Hematopoietic multipotent progenitor cell treated with erythropoietin and hydrocortisone succinate and interleukin-3 and kit ligand, for 17 days (in vitro differentiated cells): ENCODE data around the gene P2RX2.

Source experiments
- DNase-seq: peaks from one replicate; pipeline ENCODE4 v3.0.0-alpha.2; 2015; ENCODE audit warnings: low spot score

The P2RX2 gene

DNA sequence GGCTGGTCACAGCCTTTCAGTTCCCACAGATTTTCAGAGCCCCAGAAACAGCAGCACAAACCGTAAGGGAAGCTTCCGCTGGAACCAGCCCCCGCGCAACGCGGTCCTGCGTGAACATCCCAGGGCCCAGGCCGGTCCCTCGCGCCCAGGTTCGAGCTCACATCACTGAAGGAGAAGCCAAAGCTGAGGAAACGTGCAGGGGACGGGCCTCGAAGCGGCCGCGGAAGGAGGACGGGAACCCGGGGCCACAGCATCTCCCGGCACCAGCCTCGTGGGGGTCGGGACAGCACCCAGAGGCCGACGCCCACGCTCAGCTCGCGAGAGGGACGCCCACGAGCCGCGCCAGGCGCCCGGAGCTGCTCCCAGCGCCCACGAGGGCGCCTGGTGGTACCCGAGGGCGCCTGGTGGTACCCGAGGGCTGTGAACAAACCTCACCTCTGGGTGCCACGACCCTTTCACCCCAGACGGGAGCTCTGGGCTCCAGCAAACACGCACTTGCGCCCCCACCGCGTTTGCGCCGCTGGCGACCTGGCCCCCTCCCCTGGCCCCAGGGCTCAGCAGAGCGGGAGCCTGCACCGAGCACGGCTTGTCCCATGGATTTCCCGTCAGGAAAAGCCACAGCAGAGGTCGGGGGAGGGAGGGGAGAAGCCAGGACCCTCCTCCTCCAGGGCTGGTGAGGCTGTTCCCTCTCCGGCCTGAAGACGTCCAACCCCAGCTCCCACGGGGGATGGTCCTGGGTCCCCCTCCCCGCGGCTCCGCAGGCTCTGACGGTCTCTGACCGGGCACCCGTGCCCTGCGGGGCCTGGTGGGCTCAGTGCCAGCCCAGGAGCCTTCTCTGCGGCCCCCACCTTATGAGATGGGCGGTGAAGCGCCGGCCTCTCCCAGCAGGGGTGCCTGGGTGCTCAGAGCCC lies 15.1 kb upstream of the P2RX2 start:
- no peak for DNase-seq

DNA sequence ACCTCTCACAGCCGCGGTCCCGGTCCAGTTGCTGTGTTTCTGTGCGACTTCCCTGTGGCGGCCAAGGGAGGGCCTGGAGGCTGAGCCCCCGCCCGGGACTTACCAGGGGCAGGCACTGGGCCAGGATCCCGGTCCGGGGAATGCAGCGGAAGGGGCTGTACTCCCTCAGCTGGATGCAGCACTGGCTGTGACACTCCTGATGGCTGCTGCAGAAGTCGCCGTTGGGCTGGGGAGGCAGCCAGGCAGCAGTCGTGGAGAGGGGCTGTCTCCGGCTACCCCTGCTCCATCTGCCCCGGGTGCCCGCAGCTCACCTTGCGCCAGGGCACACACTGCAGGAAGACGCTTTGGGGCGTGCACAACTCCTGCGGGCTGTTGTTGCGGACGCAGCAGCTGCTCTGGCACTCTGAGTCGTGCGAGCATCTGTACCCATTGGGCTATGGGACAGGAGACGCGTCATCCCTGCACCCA lies 14.4 kb upstream of the P2RX2 start:
- no peak for DNase-seq

DNA sequence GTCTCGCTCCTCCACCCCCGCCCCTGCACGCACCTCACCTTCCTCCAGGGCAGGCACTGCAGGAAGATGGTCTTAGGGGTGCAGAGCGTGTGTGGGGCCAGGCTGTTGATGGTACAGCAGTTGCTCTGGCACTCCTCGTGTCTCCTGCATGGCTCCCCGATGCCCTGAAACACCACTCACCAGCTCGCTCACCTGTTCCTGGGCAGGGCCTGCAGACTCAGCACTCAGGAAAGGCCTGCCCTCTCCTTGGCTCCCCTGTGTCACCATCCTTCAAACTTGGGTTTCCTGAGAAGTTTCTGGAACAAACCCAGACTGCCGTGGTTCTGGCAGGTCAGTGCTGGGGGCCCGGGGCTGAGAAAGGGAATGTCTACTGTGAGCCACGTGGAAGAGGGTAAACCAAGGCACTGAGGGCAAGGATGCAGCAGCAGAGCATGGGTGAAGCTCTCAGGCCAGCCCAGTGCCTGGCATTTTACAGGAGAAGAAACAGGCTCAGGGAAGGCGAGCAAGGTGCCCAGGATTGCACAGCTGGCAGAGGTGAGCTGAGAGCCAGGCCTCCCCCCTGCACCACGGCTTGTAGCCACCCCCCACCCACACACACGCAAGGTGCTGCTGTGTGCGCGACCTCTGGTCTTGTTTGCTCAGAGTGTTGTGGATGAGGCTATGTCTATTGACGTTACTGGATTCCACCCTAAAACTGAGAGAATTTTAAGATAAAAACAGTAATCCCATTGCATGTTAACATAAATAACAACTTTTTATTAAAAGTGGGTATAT lies 13.7 kb upstream of the P2RX2 start:
- no peak for DNase-seq

- DNase-seq = no peak
Observed at GRCh38 chr12:132605892-132606291, 12.7 kb upstream of the P2RX2 start.

GRCh38 chr12:132606466-132606865 lies 12.1 kb upstream of the P2RX2 start:
- DNase-seq = no peak

DNA sequence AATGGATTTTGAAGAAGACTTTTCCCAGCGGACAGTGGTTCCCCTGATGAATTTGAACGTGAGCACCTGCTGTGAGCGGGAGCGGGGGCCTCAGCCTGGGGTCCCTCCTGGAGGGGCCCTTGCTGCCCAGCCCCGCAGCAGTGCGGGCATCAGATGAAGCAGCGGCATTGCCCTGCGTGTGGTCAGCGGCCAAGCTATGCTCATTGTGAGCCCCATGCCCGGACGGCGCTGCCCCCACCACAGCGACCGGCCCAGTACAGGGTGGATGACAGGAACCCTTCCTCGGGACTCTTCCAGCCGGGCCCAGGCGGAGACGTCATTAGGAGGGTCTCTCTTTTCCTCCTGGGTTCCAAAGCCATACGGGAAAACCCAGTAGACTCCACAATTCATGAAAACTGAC lies 11.6 kb upstream of the P2RX2 start:
- DNase-seq = no peak

GRCh38 chr12:132608231-132609171 lies 10.1 kb upstream of the P2RX2 start:
- no peak for DNase-seq

GRCh38 chr12:132610051-132610759 lies 8.4 kb upstream of the P2RX2 start, which contains the start of gene LRCOL1:
Gene LRCOL1, minus strand, starts transcription at chr12:132610582. Its CDS starts 4,331 bp downstream, at chr12:132606251.
- DNase-seq = no peak

GRCh38 chr12:132610866-132611602 lies 7.5 kb upstream of the P2RX2 start:
- DNase-seq = no peak

GRCh38 chr12:132611620-132612019 lies 7.0 kb upstream of the P2RX2 start:
- no peak for DNase-seq

DNA sequence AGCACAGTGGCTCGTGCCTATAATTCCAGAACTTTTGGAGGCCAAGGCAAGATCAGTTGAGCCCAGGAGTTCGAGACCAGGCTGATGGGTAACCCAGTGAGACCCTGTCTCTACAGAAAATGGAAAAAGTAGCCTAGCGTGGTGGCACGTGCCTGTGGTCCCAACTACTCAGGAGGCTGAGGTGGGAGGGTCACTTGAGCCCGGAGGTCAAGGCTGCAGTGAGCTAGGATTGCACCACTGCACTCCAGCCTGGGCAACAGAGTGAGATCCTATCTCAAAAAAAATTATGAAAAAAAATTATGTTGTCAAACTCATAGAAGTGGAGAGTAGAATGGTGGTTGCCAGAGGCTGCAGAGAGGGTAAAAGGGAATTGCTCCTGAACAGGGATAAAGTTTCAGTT lies 4.5 kb upstream of the P2RX2 start:
- DNase-seq = no peak

DNA sequence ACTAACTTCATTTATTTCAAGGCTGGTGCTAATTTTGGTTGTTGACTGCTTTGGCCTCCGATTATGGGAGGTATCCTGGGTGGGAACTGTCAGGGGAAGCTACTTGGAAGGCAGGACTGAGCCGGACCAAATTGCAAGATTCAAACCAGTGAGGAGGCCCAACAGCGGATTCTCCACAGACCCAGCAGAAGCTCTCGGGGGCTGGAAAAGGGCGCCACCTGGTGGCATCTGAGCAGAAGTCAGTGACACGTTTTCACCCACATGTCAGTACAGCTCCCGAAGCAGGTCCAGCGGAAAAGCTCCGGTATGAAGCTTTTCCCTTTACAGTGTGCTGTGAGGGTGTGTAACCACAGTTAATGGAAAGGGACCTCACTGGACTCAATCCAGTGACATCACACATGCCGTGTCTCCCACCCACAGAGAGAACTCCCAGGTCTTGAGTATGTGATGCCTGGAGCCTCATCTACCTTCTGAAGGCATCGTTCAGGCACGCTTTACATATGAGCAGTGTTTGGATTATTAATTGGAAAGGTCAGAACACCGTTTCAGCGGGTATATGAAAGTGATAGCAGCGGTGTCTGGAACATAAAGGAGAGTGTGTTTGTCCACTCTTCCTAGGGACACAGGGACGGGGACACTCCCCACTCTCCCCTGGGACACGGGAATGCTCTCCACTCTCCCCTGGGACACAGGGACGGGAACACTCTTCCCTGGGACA lies 3.6 kb upstream of the P2RX2 start:
- DNase-seq = peak; percentile 67

DNA sequence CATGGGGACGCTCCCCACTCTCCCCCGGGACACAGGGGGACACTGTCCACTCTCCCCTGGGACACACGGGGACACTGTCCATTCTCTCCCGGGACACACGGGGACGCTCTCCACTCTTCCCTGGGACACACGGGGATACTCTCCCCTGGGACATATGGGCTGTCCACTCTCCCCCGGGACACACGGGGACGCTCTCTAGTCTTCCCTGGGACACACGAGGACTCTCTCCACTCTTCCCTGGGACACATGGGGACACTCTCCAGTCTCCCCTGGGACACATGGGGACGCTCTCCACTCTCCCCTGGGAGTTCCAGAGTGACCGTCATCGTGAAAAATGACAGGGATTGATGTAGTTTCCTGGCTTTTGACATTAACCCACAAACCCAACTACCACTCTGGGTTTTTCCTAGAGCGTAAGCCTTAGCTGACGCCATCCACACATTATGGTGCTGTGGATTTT lies 3.0 kb upstream of the P2RX2 start:
- DNase-seq = no peak

GRCh38 chr12:132617135-132617701 lies 1.4 kb upstream of the P2RX2 start:
- no peak for DNase-seq

DNA sequence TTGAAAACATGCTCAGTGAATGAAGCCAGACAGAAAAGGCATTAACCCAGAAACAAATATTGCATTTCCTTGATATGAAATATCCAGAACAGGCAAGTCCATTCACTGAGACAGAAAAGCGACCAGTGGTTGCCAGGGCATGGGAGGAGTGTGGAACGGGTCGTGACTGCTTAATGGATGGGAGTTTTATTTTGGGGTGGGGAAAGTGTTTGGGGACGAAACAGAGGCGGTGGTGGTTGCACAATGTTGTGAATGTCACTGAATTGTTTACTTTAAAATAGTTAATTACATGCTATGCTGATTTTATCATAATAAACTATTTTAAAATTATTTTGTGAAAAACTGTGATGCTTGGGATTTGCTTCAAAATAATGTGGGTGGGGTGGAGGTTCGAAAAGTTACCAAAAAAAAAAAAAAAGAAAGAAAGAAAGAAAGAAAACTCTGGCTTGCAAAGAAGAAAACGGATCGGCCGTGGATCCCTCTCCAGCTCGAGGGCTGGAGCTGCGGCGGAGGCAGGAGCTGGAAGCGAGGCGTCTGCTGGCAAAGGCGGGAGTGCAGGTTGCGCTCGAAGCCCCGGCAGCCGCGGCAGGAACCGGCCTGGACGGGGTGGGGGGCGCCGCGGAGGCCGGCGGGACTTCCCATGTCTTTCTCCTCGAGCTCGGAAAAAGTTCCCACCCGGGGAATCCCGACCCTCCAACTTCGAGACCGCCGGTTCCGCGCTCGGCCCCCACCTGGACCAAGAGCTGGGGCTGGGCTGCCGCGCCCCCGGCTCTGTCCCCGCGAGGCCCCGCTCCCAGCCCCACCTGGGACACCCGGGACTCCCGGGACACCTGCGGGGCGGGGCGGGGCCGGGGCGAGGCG lies 524 bp upstream of the P2RX2 start:
- no peak for DNase-seq

DNA sequence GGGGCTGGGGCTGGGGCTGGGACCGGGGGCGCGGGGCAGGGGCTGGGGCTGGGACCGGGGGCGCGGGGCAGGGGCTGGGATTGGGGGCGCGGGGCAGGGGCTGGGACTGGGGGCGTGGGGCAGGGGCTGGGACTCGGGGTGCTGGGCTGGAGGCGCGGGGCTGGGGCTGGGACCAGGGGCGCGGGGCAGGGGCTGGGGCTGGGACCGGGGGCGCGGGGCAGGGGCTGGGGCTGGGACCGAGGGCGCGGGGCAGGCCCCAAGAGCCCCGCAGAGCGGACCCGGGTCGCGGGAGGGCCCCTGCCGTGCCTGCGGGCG lies 452 bp downstream of the P2RX2 start:
- DNase-seq = no peak

- DNase-seq = no peak
Observed at GRCh38 chr12:132619386-132620112, 973 bp downstream of the P2RX2 start.
